ENCODE data around the gene PLA2G4F. TPM values are rescaled to one million over a fixed set of nuclear protein-coding genes. Genes with fewer than 3 reads are reported as not detected.

PLA2G4F gene
- total RNA-seq, 1 donor = not detected

GRCh38 chr15:42136513-42136912 is 19.9 kb downstream of the PLA2G4F start:
- Histone ChIP-seq H3K4me1 (ENCODE audit: insufficient read depth, low read length) (no peaks in the 10 kb centered on the region), H3K27ac (ENCODE audit: low read depth, low read length) (no peak overlapping the region), H3K79me2 (ENCODE audit: insufficient read depth, low read length) (no peaks in the 10 kb centered on the region), H3K9me3 (ENCODE audit: low read depth, low read length) (no peaks in the 10 kb centered on the region), H3K27me3 (ENCODE audit: insufficient read depth, low read length) (peaks cover 25% of the 10 kb centered on the region), H3K36me3 (ENCODE audit: insufficient read depth, low read length) (no peaks in the 10 kb centered on the region), H3K4me2 (ENCODE audit: insufficient read depth, low read length) (no peak overlapping the region), H2AFZ (ENCODE audit: low read length) (no peak overlapping the region), H3K4me3 (ENCODE audit: insufficient read depth, low read length) (no peak overlapping the region), H4K20me1 (ENCODE audit: insufficient read depth, low read length) (no peaks in the 10 kb centered on the region)
- DNase-seq (ENCODE audit: insufficient read length, low spot score, missing footprints) = peak; percentile 78
- TF ChIP-seq, protein P1, sequence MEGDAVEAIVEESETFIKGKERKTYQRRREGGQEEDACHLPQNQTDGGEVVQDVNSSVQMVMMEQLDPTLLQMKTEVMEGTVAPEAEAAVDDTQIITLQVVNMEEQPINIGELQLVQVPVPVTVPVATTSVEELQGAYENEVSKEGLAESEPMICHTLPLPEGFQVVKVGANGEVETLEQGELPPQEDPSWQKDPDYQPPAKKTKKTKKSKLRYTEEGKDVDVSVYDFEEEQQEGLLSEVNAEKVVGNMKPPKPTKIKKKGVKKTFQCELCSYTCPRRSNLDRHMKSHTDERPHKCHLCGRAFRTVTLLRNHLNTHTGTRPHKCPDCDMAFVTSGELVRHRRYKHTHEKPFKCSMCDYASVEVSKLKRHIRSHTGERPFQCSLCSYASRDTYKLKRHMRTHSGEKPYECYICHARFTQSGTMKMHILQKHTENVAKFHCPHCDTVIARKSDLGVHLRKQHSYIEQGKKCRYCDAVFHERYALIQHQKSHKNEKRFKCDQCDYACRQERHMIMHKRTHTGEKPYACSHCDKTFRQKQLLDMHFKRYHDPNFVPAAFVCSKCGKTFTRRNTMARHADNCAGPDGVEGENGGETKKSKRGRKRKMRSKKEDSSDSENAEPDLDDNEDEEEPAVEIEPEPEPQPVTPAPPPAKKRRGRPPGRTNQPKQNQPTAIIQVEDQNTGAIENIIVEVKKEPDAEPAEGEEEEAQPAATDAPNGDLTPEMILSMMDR (IDR thresholded peaks at IDR 0.05; ENCODE audit: extremely low read depth, low read depth, low read length) = no peak

- H3K4me1 ChIP-seq (ENCODE audit: insufficient read depth, low read length) = no peaks in the 10 kb centered on the region
- H4K20me1 ChIP-seq (ENCODE audit: insufficient read depth, low read length) = no peaks in the 10 kb centered on the region
- H3K27me3 ChIP-seq (ENCODE audit: insufficient read depth, low read length) = peaks cover 29% of the 10 kb centered on the region
Observed at GRCh38 chr15:42135351-42135750, 21.1 kb downstream of the PLA2G4F start.

DNA sequence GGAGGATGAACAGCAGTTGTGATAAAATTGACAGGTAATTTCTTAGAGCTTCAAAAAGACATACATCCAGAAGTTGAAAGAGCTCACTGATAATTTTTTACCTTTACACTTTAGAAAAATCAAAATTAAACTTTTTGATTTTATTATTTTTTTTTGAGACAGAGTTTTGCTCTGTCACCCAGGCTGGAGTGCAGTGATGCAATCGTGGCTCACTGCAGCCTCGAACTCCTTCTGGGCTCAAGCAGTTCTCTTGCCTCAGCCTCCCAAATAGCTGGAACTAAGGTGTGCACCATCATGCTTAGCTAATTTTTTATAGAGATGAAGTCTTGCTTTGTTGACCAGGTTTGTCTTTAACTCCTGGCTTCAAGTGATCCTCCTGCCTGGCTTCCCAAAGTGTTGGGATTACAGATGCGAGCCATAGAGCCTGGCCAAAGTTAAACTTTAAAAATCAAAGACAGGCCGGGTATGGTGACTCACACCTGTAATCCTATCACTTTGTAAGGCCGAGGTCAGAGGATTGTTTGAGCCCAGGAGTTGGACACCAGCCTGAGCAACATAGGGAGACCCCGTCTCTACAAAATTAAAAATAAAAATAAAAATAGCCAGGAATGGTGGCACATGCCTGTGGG is 21.7 kb downstream of the PLA2G4F start:
- Histone ChIP-seq H3K27ac (ENCODE audit: low read depth, low read length) (no peak overlapping the region), H3K27me3 (ENCODE audit: insufficient read depth, low read length) (peaks cover 35% of the 10 kb centered on the region), H2AFZ (ENCODE audit: low read length) (no peak overlapping the region), H3K4me3 (ENCODE audit: insufficient read depth, low read length) (no peak overlapping the region), H4K20me1 (ENCODE audit: insufficient read depth, low read length) (no peaks in the 10 kb centered on the region), H3K9me3 (ENCODE audit: low read depth, low read length) (no peaks in the 10 kb centered on the region), H3K4me1 (ENCODE audit: insufficient read depth, low read length) (no peaks in the 10 kb centered on the region), H3K79me2 (ENCODE audit: insufficient read depth, low read length) (no peaks in the 10 kb centered on the region), H3K36me3 (ENCODE audit: insufficient read depth, low read length) (no peaks in the 10 kb centered on the region), H3K4me2 (ENCODE audit: insufficient read depth, low read length) (no peak overlapping the region)
- DNase-seq (ENCODE audit: insufficient read length, low spot score, missing footprints) = no peak
- TF ChIP-seq, protein P1 (IDR thresholded peaks at IDR 0.05; ENCODE audit: extremely low read depth, low read depth, low read length) = no peak

More at GRCh38 chr15:42135351-42135750, 21.1 kb downstream of the PLA2G4F start:
- no peak overlapping the region for H3K27ac ChIP-seq (ENCODE audit: low read depth, low read length)
- H3K4me3 ChIP-seq (ENCODE audit: insufficient read depth, low read length) = no peak overlapping the region
- H3K4me2 ChIP-seq (ENCODE audit: insufficient read depth, low read length) = no peak overlapping the region
- H2AFZ ChIP-seq (ENCODE audit: low read length) = no peak overlapping the region
- DNase-seq (ENCODE audit: insufficient read length, low spot score, missing footprints) = peak; percentile 21
- no peaks in the 10 kb centered on the region for H3K79me2 ChIP-seq (ENCODE audit: insufficient read depth, low read length)
- no peaks in the 10 kb centered on the region for H3K36me3 ChIP-seq (ENCODE audit: insufficient read depth, low read length)
- TF ChIP-seq, protein P1 (IDR thresholded peaks at IDR 0.05; ENCODE audit: extremely low read depth, low read depth, low read length) = no peak
- H3K9me3 ChIP-seq (ENCODE audit: low read depth, low read length) = no peaks in the 10 kb centered on the region

DNA sequence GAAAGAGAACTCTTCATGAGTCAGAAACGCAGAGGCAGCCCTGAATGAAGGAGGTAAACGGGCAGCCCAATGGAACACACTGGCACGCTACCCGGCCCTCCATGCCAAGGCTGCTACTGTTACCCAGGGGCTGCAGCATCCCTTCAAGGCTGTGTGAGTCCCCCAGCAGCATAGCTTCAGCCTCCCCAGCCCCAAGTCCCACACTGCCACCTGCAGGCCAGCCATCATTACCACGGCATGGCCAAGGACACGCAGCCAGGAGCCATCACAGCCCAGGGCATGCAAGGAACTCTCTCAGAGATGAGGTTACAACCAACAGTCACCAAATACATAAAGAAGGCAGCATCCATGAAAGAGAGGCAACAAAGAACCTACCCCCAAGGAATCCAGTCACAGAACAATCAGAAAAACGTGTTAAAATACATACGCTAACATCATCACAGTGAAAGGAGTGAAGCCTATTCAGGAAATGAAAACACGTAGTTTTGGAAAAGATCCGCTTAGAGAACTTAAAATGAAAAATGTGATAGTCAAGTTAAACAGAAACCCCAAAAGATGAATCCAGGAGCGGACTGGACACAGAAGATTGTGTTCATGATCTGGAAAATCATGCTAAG is 22.4 kb downstream of the PLA2G4F start:
- Histone ChIP-seq H3K4me1 (ENCODE audit: insufficient read depth, low read length) (no peaks in the 10 kb centered on the region), H2AFZ (ENCODE audit: low read length) (no peak overlapping the region), H3K79me2 (ENCODE audit: insufficient read depth, low read length) (no peaks in the 10 kb centered on the region), H3K36me3 (ENCODE audit: insufficient read depth, low read length) (no peaks in the 10 kb centered on the region), H3K27me3 (ENCODE audit: insufficient read depth, low read length) (peaks cover 40% of the 10 kb centered on the region), H4K20me1 (ENCODE audit: insufficient read depth, low read length) (no peaks in the 10 kb centered on the region), H3K27ac (ENCODE audit: low read depth, low read length) (no peak overlapping the region), H3K4me3 (ENCODE audit: insufficient read depth, low read length) (no peak overlapping the region), H3K4me2 (ENCODE audit: insufficient read depth, low read length) (no peak overlapping the region), H3K9me3 (ENCODE audit: low read depth, low read length) (no peaks in the 10 kb centered on the region)
- TF ChIP-seq, protein P1 (IDR thresholded peaks at IDR 0.05; ENCODE audit: extremely low read depth, low read depth, low read length) = peak; percentile 73
- peak; percentile 87 for DNase-seq (ENCODE audit: insufficient read length, low spot score, missing footprints)
